Stimulated activated CD8-positive, alpha-beta memory T cell treated with anti-CD3 and anti-CD28 coated beads, Interleukin-2, amount 100 ng/mL, for 48 hours (primary cell): ENCODE data around the gene SLC13A4.
"Not testable (repeated sequence)": the region's sequence is repeated elsewhere in the genome, so short reads cannot be mapped to it uniquely, and the experiment has no call there.

Experiments used
- DNase-seq, 2 donors: peaks; one replicate each; pipeline ENCODE4 v3.0.0-alpha.2; 2020; ENCODE audit warnings: low read depth in 2 of 2

SLC13A4 gene, protein sequence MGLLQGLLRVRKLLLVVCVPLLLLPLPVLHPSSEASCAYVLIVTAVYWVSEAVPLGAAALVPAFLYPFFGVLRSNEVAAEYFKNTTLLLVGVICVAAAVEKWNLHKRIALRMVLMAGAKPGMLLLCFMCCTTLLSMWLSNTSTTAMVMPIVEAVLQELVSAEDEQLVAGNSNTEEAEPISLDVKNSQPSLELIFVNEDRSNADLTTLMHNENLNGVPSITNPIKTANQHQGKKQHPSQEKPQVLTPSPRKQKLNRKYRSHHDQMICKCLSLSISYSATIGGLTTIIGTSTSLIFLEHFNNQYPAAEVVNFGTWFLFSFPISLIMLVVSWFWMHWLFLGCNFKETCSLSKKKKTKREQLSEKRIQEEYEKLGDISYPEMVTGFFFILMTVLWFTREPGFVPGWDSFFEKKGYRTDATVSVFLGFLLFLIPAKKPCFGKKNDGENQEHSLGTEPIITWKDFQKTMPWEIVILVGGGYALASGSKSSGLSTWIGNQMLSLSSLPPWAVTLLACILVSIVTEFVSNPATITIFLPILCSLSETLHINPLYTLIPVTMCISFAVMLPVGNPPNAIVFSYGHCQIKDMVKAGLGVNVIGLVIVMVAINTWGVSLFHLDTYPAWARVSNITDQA

DNA sequence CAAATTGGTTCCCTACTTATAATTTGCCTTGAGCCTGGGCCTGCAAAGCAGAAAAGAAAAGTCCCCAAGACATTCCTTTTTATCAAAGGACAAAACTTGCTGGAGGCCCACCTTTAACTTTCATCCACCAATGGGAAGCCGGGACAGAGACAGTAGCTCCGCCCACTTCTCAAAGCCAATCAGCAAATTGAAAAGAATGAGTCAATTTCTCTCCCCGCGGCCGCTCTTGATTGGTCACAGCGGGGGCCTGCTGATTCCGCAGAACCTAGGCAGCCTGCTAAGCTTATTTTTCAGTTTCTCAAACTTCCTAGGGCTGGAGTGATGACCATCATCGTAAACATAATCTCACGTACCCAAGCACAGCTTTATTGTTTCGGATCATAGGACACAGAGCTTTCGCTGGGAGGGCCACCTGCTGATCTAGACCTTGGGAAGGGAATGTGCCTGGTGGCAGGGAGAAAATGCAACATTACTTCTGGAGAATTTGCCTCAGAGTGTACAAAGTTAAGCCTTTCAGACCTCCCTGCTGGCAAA lies at the start of gene SLC13A4:
TSS of gene SLC13A4 (minus strand) at position 51 of the 534 bp plus-strand sequence. CDS start 690 bp downstream, outside the sequence.
- DNase-seq = no peak

DNA sequence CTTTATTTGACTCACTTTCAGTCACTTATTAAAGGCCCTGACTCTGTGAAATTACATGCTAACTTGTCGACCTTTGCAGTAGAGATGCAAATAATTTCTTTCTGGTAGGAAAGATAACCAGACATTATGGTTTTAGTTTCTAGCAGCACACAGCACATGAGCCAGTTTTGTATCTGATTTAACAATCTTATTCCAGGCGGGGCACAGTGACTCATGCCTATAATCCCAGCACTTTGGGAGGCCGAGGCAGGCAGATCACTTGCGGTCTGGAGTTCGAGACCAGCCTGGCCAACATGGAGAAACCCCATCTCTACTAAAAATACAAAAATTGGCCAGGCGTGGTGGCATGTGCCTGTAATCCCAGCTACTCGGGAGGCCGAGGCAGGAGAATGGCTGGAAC lies 47.9 kb upstream of the SLC13A4 start:
- DNase-seq = not testable (repeated sequence)

DNA sequence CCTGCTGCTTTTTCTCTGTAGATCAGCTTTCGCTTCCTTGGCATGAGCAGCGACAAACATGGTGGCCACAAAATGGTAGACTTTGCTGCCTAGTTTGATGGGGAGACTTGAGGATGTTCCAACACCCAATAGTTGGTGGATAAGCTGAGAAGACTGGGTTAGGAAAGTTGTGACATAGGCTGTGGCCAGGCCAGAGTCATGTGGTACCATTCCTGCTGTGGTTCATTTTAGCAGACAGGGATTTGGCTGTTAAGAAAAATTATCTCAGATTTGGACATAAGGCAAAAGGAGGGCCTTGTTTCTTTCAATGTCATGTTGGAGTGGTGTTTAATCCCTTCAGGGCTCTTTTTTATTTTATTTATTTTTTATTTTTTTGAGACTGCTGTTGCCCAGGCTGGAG lies 47.2 kb upstream of the SLC13A4 start:
- DNase-seq = no peak

- no peak for DNase-seq
Measured at GRCh38 chr7:135774284-135774683, 46.3 kb upstream of the SLC13A4 start.

- no peak for DNase-seq
Measured at GRCh38 chr7:135773464-135773863, 45.5 kb upstream of the SLC13A4 start.

DNA sequence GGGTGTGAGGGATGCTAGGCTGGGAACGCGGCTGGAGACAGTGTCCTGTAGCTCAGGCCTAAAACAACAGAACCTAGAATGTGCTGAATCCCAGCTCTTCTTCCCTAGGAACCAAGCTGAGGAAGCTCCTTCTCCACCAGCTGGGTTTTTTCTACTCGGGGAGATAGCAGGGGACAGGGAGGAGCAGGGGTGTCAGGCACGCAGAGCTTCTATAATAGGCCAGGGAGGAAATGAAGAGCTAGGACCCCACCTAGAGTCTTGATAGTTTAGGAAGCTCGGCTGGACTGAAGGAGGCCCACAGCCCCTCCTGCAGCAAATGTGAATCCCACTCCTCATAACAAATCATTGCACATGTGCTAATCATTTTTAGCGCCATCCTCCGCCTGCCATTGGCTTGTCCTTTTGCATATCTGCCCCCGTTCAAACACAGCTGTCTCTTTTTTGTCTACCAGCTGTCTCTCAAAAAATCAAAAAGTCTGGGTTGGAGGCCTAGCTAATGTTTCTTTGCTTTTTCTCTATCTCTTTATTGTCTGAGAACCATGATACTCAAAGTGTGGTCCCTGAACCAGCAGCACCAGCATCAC lies 44.7 kb upstream of the SLC13A4 start:
- DNase-seq = no peak

DNA sequence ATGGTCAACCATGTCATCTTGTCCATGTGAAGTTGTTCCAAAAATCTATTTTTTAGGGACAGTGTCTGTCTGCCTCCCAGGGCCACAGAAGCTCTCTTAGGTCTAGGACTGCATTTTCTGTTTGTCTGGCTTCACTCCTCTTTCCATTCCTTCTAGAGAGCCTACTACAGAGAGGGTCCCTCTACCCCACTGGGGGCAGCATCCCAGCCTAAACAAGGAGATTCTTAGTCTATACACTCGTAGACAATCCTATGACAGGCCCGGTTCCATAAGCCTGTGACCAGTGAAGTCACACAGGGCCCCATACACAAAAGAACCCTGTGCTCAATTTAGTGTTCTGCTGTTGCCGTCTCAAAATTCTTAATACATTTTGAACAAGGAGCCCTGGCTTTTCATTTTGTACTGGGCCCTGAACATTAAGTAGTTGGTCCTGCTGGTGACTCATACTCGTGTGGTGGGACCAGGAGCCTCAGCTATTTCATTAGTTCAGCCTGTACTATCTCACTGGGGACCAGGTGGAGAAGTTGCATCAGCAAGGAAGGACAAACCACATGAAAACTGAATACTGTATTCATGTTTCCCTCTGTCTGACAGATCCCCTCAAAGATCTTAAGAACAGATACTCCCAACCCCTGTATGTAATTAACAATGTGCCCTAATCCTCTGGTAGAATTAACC lies 44.1 kb upstream of the SLC13A4 start:
- no peak for DNase-seq

DNA sequence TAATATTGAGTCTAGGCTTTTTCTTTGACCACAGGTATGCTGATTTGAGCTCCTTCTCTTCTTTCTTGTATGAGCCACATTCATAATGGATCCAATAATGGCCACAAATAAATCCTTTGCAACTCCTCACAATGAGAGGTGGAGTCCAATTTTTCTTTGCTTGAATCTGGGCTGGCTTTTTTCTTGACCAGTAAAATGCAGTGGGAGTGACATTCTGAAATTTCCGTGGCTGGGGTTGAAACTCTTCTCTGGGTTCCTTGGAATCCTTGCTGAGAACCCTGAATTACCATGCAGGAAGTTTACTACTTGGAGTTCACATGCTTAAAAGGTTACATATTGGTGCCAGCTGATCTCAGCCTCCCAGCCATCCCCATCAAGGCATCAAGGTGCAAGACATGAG lies 43.1 kb upstream of the SLC13A4 start:
- DNase-seq = no peak

DNA sequence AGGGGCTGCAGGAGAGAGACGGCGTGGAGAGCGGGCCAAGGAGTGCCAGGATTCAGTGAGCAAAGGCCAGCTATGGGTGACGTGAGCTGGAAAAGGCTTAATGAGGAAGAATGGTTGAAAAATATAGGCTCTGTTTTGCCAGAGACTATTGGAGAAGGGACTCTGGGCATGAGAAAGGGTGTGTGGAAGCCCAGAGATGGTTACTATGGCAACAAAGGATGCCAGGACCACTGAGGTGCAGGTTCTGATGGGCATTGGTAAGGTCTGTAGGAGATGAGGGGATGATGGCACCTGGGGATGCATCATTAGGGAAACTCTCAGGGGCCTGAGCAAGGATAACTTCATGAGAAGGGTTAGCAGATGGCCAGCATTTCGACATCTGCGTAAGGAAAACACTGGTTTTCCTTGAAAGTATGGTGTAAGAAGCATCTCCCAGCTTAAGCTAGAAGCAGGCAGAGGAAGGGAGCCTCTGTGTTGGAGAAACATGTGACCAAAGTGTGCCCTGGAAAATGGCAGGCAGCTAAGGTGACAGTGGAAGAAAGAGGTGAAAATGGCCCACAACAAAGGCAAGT lies 42.2 kb upstream of the SLC13A4 start:
- no peak for DNase-seq

DNA sequence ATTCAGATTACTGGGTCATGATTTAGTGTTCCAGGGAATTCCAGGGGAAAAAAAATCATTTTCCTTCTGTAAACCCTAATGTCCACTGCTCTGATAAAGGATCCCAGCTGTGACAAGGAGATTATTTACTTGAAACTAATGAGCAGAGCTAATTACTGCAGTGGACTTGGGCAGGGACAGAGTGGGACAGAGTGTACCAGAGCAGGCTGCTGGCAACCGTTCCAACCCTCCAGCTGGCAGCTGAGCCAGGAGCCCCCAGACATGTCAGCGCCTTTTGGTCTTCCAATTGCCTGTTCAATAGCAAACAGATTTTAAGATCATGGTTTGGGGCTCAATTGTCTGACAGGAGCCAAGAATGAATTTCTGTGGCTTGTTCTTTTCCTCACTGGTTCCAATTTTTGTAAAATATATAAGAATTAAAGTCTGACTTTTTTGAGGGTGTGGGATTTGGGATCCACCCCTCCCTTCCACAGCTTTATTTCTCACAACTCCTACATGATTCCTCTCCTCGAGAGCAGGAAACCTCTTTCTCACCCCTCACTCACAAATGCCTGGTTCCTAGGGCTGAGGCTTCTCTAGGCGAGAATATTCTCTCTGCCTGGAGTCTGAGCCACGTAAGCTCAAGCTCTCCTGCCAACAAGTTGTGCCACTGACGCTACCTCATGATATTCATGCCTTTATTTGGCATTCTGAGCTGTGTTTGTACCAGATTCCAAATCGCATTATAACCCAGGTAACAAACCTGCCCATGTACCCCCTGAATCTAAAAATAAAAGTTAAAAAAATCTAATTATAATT lies 41.2 kb upstream of the SLC13A4 start:
- DNase-seq = no peak

DNA sequence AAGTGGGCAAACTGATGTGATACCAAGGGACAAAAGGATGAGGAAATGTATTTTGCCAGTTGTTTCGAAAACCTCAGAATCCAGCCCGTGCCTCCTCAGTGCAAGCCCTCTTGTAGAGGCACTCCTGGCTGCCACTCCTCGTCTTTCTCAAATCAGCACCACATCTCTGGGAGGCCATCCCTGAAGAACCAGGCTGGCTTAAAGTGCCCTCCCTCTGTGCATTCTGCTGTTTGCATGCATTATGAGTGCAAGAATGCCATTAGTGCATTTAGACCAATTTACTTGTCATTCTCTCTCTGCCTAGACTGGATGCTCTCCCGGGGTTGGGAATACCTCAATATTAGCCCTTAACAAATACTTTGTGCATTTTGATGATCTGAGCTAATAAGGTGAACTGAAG lies 40.5 kb upstream of the SLC13A4 start:
- DNase-seq = no peak

- no peak for DNase-seq
Measured at GRCh38 chr7:135768064-135768463, 40.1 kb upstream of the SLC13A4 start.

GRCh38 chr7:135763261-135763660 lies 35.3 kb upstream of the SLC13A4 start:
- no peak for DNase-seq

GRCh38 chr7:135761751-135762488 lies 33.9 kb upstream of the SLC13A4 start:
- DNase-seq = no peak

DNA sequence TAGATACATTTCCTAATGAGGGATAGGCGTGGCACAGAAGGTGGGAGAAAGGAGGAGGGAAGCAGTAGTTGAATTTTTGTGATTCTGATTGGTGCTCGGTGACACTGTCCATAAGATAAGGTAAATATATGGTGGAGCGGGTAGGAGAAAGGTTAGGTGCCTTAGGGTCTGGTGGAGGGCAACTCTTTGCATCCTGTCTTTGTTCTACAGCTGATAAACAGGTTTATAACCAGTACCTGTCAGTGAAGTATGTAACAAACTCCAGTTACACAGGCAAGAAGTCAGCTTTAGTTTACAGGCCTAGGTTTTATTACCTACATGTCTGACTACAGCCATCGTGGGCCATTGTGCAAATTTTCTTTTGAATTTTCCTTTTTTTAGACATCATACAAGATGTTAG lies 31.5 kb upstream of the SLC13A4 start:
- DNase-seq = no peak

GRCh38 chr7:135758531-135758932 lies 30.5 kb upstream of the SLC13A4 start:
- DNase-seq = no peak

GRCh38 chr7:135757719-135758411 lies 29.9 kb upstream of the SLC13A4 start:
- no peak for DNase-seq

- no peak for DNase-seq
Measured at GRCh38 chr7:135756191-135756590, 28.2 kb upstream of the SLC13A4 start.

DNA sequence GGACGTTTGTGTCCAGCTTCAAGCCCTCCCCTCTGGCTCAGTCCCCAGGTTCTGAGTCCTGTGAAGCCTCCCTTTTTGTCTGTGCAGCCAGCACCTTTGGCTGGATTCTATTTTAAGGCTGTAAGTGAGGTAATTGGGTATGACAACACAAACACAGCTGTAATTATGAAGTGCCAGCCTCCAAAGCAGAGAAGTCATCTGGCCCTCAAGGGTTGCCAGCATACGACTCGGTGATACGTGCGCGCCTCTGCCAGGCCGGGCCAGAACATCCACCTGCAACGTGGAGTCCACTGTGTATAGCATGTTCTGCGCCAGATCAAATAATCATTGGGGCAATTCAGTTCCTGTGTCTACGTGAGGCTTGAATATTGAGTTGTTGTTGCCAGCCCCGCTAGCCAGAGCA lies 27.4 kb upstream of the SLC13A4 start:
- no peak for DNase-seq
